Brain microvascular endothelial cell (primary cell): ENCODE measurements around the gene UBE2N.

Experiments used
- DNase-seq: peaks from one replicate; pipeline ENCODE4 v3.0.0-alpha.2; 2020
- H3K27ac ChIP-seq: fragments of 250-450 bp; sonication (Bioruptor Pico); 2 replicates; pipeline ENCODE4 v1.5.1; 2020; ENCODE audit warnings: mild to moderate bottlenecking, moderate library complexity
- H3K27me3 ChIP-seq: fragments of 250-450 bp; sonication (Bioruptor Pico); replicated peaks from 2 replicates; pipeline ENCODE4 v1.5.1; 2020; ENCODE audit warnings: mild to moderate bottlenecking
- H3K36me3 ChIP-seq: fragments of 250-450 bp; sonication (Bioruptor Pico); replicated peaks from 2 replicates; pipeline ENCODE4 v1.5.1; 2020; ENCODE audit warnings: mild to moderate bottlenecking
- H3K4me3 ChIP-seq: 2 replicates; pipeline ENCODE4 v1.5.1; 2011; ENCODE audit warnings: low read depth, mild to moderate bottlenecking, control low read depth, low read length, moderate library complexity
- CTCF ChIP-seq: IDR thresholded peaks from 2 replicates; pipeline ENCODE4 v1.5.1; 2011; ENCODE audit warnings: low read depth, mild to moderate bottlenecking, moderate library complexity, low read length, control low read depth, inconsistent platforms; ENCODE audit errors: missing control alignments
- in situ Hi-C: cut with HindIII; loops from 2 replicates; pipeline ENCODE4 v1.10.0; 2017; ENCODE audit warnings: low sequenced_read_pairs, low pct_ligation_motif_present

The UBE2N gene

GRCh38 chr12:93430280-93430679, 11.5 kb downstream of the UBE2N start:
- DNase-seq: no peak
- no peak for TF ChIP-seq CTCF
- in situ Hi-C loops: no loop called here
- no peaks in the 10 kb centered on the region for H3K36me3 ChIP-seq
- no peak overlapping the region for H3K4me3 ChIP-seq
- no peak overlapping the region for H3K27ac ChIP-seq
- no peaks in the 10 kb centered on the region for H3K27me3 ChIP-seq

- Histone ChIP-seq H3K4me3 (no peak overlapping the region), H3K27me3 (no peaks in the 10 kb centered on the region), H3K27ac (no peak overlapping the region), H3K36me3 (no peaks in the 10 kb centered on the region)
- TF ChIP-seq CTCF: no peak
- in situ Hi-C loops: no loop called here
- no peak for DNase-seq
Measured at GRCh38 chr12:93429852-93430251, 11.9 kb downstream of the UBE2N start.

GRCh38 chr12:93429448-93429847, 12.3 kb downstream of the UBE2N start:
- no peaks in the 10 kb centered on the region for H3K36me3 ChIP-seq
- H3K4me3 ChIP-seq: no peak overlapping the region
- H3K27ac ChIP-seq: no peak overlapping the region
- H3K27me3 ChIP-seq: no peaks in the 10 kb centered on the region
- TF ChIP-seq CTCF: no peak
- in situ Hi-C loops: no loop called here
- no peak for DNase-seq

- Histone ChIP-seq H3K36me3 (no peaks in the 10 kb centered on the region), H3K27ac (no peak overlapping the region), H3K4me3 (no peak overlapping the region), H3K27me3 (no peaks in the 10 kb centered on the region)
- no peak for TF ChIP-seq CTCF
- no peak for DNase-seq
- in situ Hi-C loops: no loop called here
Measured at GRCh38 chr12:93427779-93428564, 13.8 kb downstream of the UBE2N start.

GRCh38 chr12:93426412-93426805, 15.3 kb downstream of the UBE2N start:
- no peak for DNase-seq
- no peak overlapping the region for H3K27ac ChIP-seq
- in situ Hi-C loops: no loop called here
- TF ChIP-seq CTCF: no peak
- no peaks in the 10 kb centered on the region for H3K36me3 ChIP-seq
- H3K27me3 ChIP-seq: no peaks in the 10 kb centered on the region
- no peak overlapping the region for H3K4me3 ChIP-seq
